Vagina (tissue), 2 donors: Measurements from ENCODE around the gene HNF1B. TPM values are rescaled to one million over a fixed set of nuclear protein-coding genes. Genes with fewer than 3 reads are reported as not detected.

Experiments used
- DNase-seq, 2 donors: peaks; one replicate each; pipeline ENCODE4 v3.0.0-alpha.2; 2017; ENCODE audit errors: extremely low spot score in 2 of 2
- H3K27ac ChIP-seq: fragments of 200-600 bp; sonication (generic); one replicate; pipeline ENCODE4 v1.5.1; 2019
- H3K27me3 ChIP-seq: fragments of 200-600 bp; sonication (generic); one replicate; pipeline ENCODE4 v1.5.1; 2019
- H3K36me3 ChIP-seq, 2 donors: fragments of 200-600 bp; sonication (generic); one replicate each; pipeline ENCODE4 v1.5.1; 2017 to 2019
- H3K4me1 ChIP-seq: fragments of 200-600 bp; sonication (generic); one replicate; pipeline ENCODE4 v1.5.1; 2019
- H3K4me3 ChIP-seq, 2 donors: fragments of 200-600 bp; sonication (generic); 1 replicate in 1 of 2; 2 replicates in 1 of 2; pipeline ENCODE4 v1.5.1; 2016 to 2019
- H3K9me3 ChIP-seq: fragments of 200-600 bp; sonication (generic); one replicate; pipeline ENCODE4 v1.5.1; 2019
- CTCF ChIP-seq, 3 experiments: fragments of 450-650 bp in 2 of 3; fragments of 200-600 bp in 1 of 3; sonication (generic) in 1 of 3; IDR thresholded peaks; one replicate each; pipeline ENCODE4 v1.5.1; 2017 to 2019; ENCODE audit warnings: antibody characterized with exemption in 3 of 3, mild to moderate bottlenecking in 2 of 3, moderate library complexity in 2 of 3
- POLR2A ChIP-seq, 2 donors: fragments of 450-650 bp; IDR thresholded peaks; one replicate each; pipeline ENCODE4 v1.6.1; 2017; ENCODE audit warnings: antibody characterized with exemption in 2 of 2, mild to moderate bottlenecking in 2 of 2, moderate library complexity in 2 of 2
- POLR2AphosphoS5 ChIP-seq, 2 donors: sonication (generic); formaldehyde crosslinking; IDR thresholded peaks; one replicate each; pipeline ENCODE4 v1.9.0; 2017; ENCODE audit warnings: antibody characterized with exemption in 2 of 2, mild to moderate bottlenecking in 2 of 2, low read depth in 1 of 2; ENCODE audit not compliant: insufficient read depth in 1 of 2
- intact Hi-C: fragments of 100-400 bp; cut with DNase I; formaldehyde crosslinking; loops from one replicate; pipeline ENCODE4 v1.15.1; 2023
- total RNA-seq: library from RNA; depleted of rRNA; stranded (reverse); fragments of >200 nt; gene quantifications from one replicate; pipeline ENCODE4 v1.2.3, GENCODE V29; 2016

The HNF1B gene
- total RNA-seq, 1 donor from 2014 or later, result not detected

DNA sequence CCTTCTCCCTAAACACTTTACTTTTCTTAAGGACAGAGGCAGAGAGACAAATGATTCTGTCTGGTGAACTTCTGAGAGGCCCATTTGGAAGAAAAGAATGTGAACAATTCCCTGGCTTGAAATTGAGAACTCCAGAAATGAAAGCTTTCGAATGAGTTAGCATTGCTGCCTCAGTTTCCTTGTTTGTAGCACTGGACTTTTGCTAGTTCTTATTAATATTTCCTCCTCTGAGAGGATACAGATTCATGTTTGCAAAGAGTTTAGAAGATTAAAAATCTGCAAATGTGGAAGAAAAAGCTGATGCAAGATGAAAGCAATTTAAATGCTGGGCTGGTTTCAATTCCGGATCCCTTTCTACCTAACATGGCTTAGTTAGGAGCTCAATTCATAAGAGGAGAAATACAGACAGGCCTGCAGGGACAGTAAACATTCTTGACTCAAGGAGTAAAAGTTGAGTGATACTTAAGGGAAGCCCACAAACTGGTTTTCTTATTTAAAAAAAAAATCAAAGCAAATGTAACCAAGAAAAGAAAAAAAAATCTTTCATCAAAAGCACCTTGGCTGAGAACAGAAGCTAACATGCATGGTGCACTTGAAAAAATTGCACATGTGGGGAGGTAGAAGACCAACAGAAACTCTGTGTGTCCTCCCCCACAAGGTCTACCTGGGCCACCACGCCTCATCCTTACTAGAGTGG, 27.1 kb downstream of the HNF1B start:
- Histone ChIP-seq H3K27me3 (no peaks in the 10 kb centered on the region), H3K4me1 (no peaks in the 10 kb centered on the region), H3K36me3 (no peaks in the 10 kb centered on the region), H3K4me3 (no peak overlapping the region), H3K9me3 (no peaks in the 10 kb centered on the region), H3K27ac (no peak overlapping the region)
- no peak for TF ChIP-seq CTCF (IDR thresholded peaks at IDR 0.05)
- intact Hi-C loops, result no loop called here
- DNase-seq, result no peak

DNA sequence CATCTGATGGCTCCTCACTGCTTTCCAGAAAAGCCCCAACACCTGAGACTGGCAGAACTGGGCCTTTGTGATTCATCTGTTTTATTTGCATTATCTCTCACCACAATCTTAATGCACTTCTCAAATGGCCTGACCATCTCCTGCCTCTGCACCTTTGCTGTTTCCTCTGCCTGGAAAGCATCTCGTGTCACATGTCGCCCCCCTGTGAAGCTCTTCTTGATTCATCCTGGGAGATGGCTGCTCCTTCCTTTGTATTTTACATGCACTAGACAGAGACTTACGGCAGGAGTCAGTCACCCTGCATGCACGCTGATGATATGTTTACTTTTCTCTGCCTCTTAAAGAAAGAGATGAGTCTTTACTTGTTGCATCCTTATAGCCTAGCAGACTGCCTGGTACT, 30.0 kb downstream of the HNF1B start:
- no peak for TF ChIP-seq POLR2A (IDR thresholded peaks at IDR 0.05)
- no peak for TF ChIP-seq CTCF (IDR thresholded peaks at IDR 0.05)
- TF ChIP-seq POLR2AphosphoS5 (IDR thresholded peaks at IDR 0.05; ENCODE audit: insufficient read depth in 1 of 2, low read depth in 1 of 2), result no peak
- H3K27me3 ChIP-seq, result no peaks in the 10 kb centered on the region
- H3K4me1 ChIP-seq, result no peaks in the 10 kb centered on the region
- H3K36me3 ChIP-seq, result no peaks in the 10 kb centered on the region
- DNase-seq, result no peak
- no peak overlapping the region for H3K27ac ChIP-seq
- intact Hi-C loops, result no loop called here
- H3K4me3 ChIP-seq, result no peak overlapping the region
- no peaks in the 10 kb centered on the region for H3K9me3 ChIP-seq

- Histone ChIP-seq H3K4me3 (no peak overlapping the region), H3K4me1 (no peaks in the 10 kb centered on the region), H3K36me3 (no peaks in the 10 kb centered on the region), H3K9me3 (no peaks in the 10 kb centered on the region), H3K27ac (no peak overlapping the region), H3K27me3 (no peaks in the 10 kb centered on the region)
- no peak for DNase-seq
- intact Hi-C loops, result no loop called here
- TF ChIP-seq POLR2A (IDR thresholded peaks at IDR 0.05), result no peak
Observed at GRCh38 chr17:37713624-37714023, 31.2 kb downstream of the HNF1B start.

GRCh38 chr17:37713028-37713431, 31.8 kb downstream of the HNF1B start:
- intact Hi-C loops, result no loop called here
- H3K9me3 ChIP-seq, result no peaks in the 10 kb centered on the region
- H3K4me3 ChIP-seq, result no peak overlapping the region
- TF ChIP-seq CTCF (IDR thresholded peaks at IDR 0.05) (no peak), POLR2AphosphoS5 (IDR thresholded peaks at IDR 0.05; ENCODE audit: insufficient read depth in 1 of 2, low read depth in 1 of 2) (no peak), POLR2A (IDR thresholded peaks at IDR 0.05) (no peak)
- no peaks in the 10 kb centered on the region for H3K27me3 ChIP-seq
- no peaks in the 10 kb centered on the region for H3K36me3 ChIP-seq
- no peaks in the 10 kb centered on the region for H3K4me1 ChIP-seq
- DNase-seq, result no peak
- no peak overlapping the region for H3K27ac ChIP-seq

DNA sequence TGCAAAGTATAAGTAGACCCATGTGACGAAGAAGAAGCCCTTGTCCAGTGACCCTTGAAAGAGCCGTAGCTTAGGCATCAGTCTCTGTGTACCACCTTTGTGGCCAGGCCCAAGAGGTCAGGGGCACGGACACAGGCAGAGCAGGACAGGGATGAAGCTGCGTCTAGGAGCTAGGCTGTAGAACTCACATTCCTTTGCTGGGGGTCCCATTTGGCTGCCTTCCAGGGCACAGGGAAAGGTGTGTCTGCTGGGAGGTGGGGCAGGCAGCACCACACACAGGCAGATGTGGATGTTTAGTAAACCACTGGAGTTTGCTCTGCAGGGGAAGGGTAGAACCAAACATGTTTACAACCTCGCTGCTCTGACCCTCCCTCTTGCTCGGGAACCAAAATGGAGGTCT, 33.7 kb downstream of the HNF1B start:
- Histone ChIP-seq H3K4me3 (no peak overlapping the region), H3K36me3 (no peaks in the 10 kb centered on the region), H3K4me1 (no peaks in the 10 kb centered on the region), H3K27ac (no peak overlapping the region), H3K9me3 (no peaks in the 10 kb centered on the region), H3K27me3 (no peaks in the 10 kb centered on the region)
- no peak for TF ChIP-seq CTCF (IDR thresholded peaks at IDR 0.05)
- no peak for TF ChIP-seq POLR2AphosphoS5 (IDR thresholded peaks at IDR 0.05; ENCODE audit: insufficient read depth in 1 of 2, low read depth in 1 of 2)
- no peak for TF ChIP-seq POLR2A (IDR thresholded peaks at IDR 0.05)
- intact Hi-C loops, result no loop called here
- no peak for DNase-seq
